Measurements from ENCODE around the gene CCL11. TPM values are rescaled to one million over a fixed set of nuclear protein-coding genes. Genes with fewer than 3 reads are reported as not detected.

Gene CCL11
- total RNA-seq, 1 donor, result not detected

DNA sequence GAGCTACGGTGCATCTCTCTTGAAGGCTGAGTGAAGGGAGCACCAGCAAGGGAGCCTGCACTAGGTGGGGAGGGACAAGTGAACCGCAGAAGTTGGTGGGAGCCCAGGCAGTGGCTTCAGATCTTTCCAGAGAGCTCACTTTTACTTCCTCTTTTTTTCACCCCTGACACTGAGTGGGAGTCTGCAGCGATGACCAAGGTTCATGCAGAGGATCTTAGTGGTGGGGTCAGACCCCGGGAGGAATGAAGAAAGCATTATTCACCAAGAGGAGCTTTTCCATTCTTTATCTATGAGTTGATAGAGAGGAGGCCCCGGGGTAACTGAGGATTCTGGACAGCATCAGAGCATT lies 33.5 kb upstream of the CCL11 start:
- no peak for TF ChIP-seq CTCF (IDR thresholded peaks at IDR 0.05; ENCODE audit: insufficient read depth, low read length)
- no peak for DNase-seq (ENCODE audit: low read depth)
- H3K4me3 ChIP-seq (ENCODE audit: low read depth, low read length), result no peak overlapping the region

DNA sequence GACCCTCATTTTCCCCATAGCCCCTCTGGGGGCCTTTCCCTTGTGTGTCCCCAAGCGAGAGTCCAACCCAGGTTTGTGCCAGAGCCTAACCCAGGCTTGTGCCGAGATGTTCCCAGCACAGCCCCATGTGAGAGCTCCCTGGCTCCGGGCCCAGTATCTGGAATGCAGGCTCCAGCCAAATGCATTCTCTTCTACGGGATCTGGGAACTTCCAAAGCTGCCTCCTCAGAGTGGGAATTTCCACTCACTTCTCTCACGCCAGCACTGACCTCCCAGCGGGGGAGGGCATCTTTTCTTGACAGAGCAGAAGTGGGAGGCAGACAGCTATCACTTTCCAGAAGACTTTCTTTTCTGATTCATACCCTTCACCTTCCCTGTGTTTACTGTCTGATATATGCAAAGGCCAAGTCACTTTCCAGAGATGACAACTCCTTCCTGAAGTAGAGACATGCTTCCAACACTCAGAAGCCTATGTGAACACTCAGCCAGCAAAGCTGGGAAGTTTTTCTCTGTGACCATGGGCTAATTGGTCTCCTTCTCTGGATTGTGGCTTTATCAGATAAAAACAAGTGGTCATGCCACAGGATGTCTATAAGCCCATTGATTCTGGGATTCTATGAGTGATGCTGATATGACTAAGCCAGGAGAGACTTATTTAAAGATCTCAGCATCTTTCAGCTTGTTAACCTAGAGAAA lies 33.0 kb upstream of the CCL11 start:
- no peak overlapping the region for H3K4me3 ChIP-seq (ENCODE audit: low read depth, low read length)
- TF ChIP-seq CTCF (IDR thresholded peaks at IDR 0.05; ENCODE audit: insufficient read depth, low read length), result no peak
- peak; percentile 97 for DNase-seq (ENCODE audit: low read depth)

GRCh38 chr17:34253139-34253525 lies 32.4 kb upstream of the CCL11 start:
- no peak for TF ChIP-seq CTCF (IDR thresholded peaks at IDR 0.05; ENCODE audit: insufficient read depth, low read length)
- DNase-seq (ENCODE audit: low read depth), result no peak
- no peak overlapping the region for H3K4me3 ChIP-seq (ENCODE audit: low read depth, low read length)

DNA sequence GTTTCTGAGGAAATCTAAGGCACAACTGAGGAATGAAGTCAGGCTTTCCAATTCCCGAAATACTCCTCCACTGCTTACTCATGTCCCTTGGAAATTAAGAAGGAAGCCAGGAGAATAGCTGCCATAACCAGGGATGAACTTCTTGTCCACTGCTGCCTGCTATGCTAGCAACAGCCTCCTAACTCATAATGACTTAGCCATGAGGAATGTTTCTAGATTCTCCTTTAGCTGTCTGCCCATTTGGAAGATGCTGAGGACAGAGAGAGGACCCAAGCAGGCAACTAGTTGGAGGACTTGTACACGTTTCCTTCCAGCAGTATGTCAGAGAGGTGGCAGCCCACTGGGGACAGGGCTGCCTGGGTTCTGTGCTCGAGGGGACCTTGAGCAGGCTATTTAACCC lies 31.4 kb upstream of the CCL11 start:
- TF ChIP-seq CTCF (IDR thresholded peaks at IDR 0.05; ENCODE audit: insufficient read depth, low read length), result no peak

GRCh38 chr17:34254651-34255380 lies 30.7 kb upstream of the CCL11 start, which contains the start of gene CCL2:
CCL2 (plus strand) TSS chr17:34255285; CDS start chr17:34255350, 65 bp downstream.
- DNase-seq (ENCODE audit: low read depth), result peak; percentile 90
- TF ChIP-seq CTCF (IDR thresholded peaks at IDR 0.05; ENCODE audit: insufficient read depth, low read length), result no peak
- H3K4me3 ChIP-seq (ENCODE audit: low read depth, low read length), result peak within 1 kb of the TSS; percentile 79

More for the DNA sequence above, 31.4 kb upstream of the CCL11 start:
- peak; percentile 96 for DNase-seq (ENCODE audit: low read depth)
- H3K4me3 ChIP-seq (ENCODE audit: low read depth, low read length), result peak overlapping the region; percentile 15

DNA sequence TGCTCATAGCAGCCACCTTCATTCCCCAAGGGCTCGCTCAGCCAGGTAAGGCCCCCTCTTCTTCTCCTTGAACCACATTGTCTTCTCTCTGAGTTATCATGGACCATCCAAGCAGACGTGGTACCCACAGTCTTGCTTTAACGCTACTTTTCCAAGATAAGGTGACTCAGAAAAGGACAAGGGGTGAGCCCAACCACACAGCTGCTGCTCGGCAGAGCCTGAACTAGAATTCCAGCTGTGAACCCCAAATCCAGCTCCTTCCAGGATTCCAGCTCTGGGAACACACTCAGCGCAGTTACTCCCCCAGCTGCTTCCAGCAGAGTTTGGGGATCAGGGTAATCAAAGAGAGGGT lies 30.2 kb upstream of the CCL11 start:
- no peak for TF ChIP-seq CTCF (IDR thresholded peaks at IDR 0.05; ENCODE audit: insufficient read depth, low read length)
- peak overlapping the region; percentile 79 for H3K4me3 ChIP-seq (ENCODE audit: low read depth, low read length)
- DNase-seq (ENCODE audit: low read depth), result no peak
